ENCODE data around the gene SBK3. TPM values are rescaled to one million over a fixed set of nuclear protein-coding genes. Genes with fewer than 3 reads are reported as not detected.

SBK3 gene
- total RNA-seq, 1 donor = under 0.01 TPM

- peak; percentile 90 for TF ChIP-seq CTCF (IDR thresholded peaks at IDR 0.05; ENCODE audit: insufficient read depth, low read depth, low read length)
- peak overlapping the region; percentile 43 for H3K4me3 ChIP-seq (ENCODE audit: low read depth, low read length)
- peak; percentile 93 for DNase-seq (ENCODE audit: low read depth)
Measured at GRCh38 chr19:55516878-55517620, 28.3 kb downstream of the SBK3 start.

- no peak for TF ChIP-seq CTCF (IDR thresholded peaks at IDR 0.05; ENCODE audit: insufficient read depth, low read depth, low read length)
- no peak overlapping the region for H3K4me3 ChIP-seq (ENCODE audit: low read depth, low read length)
- DNase-seq (ENCODE audit: low read depth) = no peak
Measured at GRCh38 chr19:55508120-55508519, 37.2 kb downstream of the SBK3 start.

- TF ChIP-seq CTCF (IDR thresholded peaks at IDR 0.05; ENCODE audit: insufficient read depth, low read depth, low read length) = no peak
- no peak for DNase-seq (ENCODE audit: low read depth)
- H3K4me3 ChIP-seq (ENCODE audit: low read depth, low read length) = no peak overlapping the region
Measured at GRCh38 chr19:55504981-55505380, 40.4 kb downstream of the SBK3 start.

- no peak overlapping the region for H3K4me3 ChIP-seq (ENCODE audit: low read depth, low read length)
Measured at GRCh38 chr19:55504252-55504603, 41.1 kb downstream of the SBK3 start.

GRCh38 chr19:55503502-55504251, 41.7 kb downstream of the SBK3 start:
- TF ChIP-seq CTCF (IDR thresholded peaks at IDR 0.05; ENCODE audit: insufficient read depth, low read depth, low read length) = peak; percentile 96
- H3K4me3 ChIP-seq (ENCODE audit: low read depth, low read length) = peak overlapping the region; percentile 62
- DNase-seq (ENCODE audit: low read depth) = peak; percentile 90

More at GRCh38 chr19:55504252-55504603, 41.1 kb downstream of the SBK3 start:
- no peak for DNase-seq (ENCODE audit: low read depth)
- no peak for TF ChIP-seq CTCF (IDR thresholded peaks at IDR 0.05; ENCODE audit: insufficient read depth, low read depth, low read length)

GRCh38 chr19:55503157-55503501, 42.2 kb downstream of the SBK3 start:
- no peak for TF ChIP-seq CTCF (IDR thresholded peaks at IDR 0.05; ENCODE audit: insufficient read depth, low read depth, low read length)
- DNase-seq (ENCODE audit: low read depth) = no peak
- H3K4me3 ChIP-seq (ENCODE audit: low read depth, low read length) = no peak overlapping the region

Data from fibroblast of villous mesenchyme (primary cell).